LNCaP clone FGC (cell line): ENCODE measurements around the gene TMEM151A.
"Not testable (repeated sequence)": the region's sequence is repeated elsewhere in the genome, so short reads cannot be mapped to it uniquely, and the experiment has no call there.

Experiments used
- DNase-seq: peaks from one replicate; pipeline ENCODE4 v3.0.0-alpha.2; 2011; ENCODE audit warnings: low read depth
- H3K4me3 ChIP-seq: 2 replicates; pipeline ENCODE4 v1.5.1; 2011; ENCODE audit warnings: mild to moderate bottlenecking, low read depth, low read length, control low read depth
- TF ChIP-seq, protein P1 (sequence below): IDR thresholded peaks from 2 replicates; pipeline ENCODE4 v1.5.1; 2012; ENCODE audit warnings: mild to moderate bottlenecking; ENCODE audit not compliant: control insufficient read depth, insufficient read depth; ENCODE audit errors: extremely low read depth

Gene TMEM151A

DNA sequence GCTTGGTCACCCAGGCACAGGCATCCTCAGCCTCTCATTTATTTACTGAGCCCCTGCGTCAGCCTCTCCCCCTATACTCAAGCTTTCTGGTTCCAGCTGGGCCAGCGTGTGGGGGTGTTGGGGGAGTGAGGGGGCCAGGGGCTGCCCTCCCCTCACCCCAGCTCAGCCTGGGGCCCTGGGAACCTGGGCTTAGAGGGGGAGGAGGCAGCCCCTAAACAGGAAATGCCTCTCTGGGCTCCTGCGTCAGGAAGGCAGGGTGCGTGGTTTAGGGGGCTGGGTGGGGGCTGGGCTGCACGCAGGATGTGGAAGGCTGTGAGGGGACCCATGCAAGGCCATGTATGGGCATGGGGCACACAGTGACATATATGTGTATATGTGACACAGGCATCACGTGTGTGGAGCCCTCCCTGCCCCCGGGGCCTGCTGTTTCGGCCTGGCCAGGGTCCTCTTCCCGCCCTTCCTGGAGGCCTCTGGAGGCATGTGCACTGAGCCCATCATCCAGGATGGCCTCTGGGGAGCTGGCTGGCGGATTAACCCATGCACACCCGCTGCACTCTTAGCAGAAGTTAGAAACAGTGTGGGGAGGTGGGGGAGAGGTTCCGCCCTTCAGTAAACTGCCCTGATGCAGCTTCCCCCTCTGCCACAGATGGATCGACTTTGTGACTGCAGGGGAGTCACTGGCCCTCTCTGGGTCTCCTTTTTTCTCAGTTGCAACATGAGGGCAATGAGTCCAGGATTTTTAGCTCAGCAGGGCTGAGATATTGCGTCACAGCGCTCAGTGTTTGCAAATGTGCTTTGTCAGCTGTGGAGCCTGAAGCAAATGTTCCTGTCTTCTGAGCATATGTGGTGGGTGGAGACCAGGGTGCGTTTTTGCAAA lies 26.3 kb downstream of the TMEM151A start:
- DNase-seq: no peak
- H3K4me3 ChIP-seq: no peak overlapping the region
- TF ChIP-seq, protein P1, sequence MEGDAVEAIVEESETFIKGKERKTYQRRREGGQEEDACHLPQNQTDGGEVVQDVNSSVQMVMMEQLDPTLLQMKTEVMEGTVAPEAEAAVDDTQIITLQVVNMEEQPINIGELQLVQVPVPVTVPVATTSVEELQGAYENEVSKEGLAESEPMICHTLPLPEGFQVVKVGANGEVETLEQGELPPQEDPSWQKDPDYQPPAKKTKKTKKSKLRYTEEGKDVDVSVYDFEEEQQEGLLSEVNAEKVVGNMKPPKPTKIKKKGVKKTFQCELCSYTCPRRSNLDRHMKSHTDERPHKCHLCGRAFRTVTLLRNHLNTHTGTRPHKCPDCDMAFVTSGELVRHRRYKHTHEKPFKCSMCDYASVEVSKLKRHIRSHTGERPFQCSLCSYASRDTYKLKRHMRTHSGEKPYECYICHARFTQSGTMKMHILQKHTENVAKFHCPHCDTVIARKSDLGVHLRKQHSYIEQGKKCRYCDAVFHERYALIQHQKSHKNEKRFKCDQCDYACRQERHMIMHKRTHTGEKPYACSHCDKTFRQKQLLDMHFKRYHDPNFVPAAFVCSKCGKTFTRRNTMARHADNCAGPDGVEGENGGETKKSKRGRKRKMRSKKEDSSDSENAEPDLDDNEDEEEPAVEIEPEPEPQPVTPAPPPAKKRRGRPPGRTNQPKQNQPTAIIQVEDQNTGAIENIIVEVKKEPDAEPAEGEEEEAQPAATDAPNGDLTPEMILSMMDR: no peak

DNA sequence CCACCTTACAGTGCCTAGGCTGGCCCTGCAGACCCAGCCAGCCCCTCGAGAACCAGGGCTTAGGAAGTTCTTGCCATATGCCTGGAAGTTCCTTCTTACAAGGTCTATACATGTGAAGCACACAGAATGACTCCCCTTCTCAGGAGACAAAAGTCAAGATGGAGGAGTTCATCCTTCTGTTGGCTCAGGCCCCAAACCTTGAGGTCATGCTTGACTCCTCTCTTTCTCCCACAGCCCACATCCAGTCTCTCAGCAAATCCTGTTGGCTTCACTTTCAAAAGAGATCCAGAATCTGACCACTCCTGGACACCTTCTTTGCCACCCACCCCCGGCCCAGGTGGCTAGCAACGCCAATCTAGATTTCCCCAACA lies 26.9 kb downstream of the TMEM151A start:
- H3K4me3 ChIP-seq: no peak overlapping the region
- no peak for DNase-seq
- TF ChIP-seq, protein P1: no peak

DNA sequence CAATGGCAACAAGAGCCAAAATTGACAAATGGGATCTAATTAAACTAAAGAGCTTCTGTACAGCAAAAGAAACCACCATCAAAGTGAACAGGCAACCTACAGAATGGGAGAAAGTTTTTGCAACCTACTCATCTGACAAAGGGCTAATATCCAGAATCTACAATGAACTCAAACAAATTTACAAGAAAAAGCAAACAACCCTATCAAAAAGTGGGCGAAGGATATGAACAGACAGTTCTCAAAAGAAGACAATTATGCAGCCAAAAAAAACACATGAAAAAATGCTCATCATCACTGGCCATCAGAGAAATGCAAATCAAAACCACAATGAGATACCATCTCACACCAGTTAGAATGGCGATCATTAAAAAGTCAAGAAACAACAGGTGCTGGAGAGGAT lies 28.6 kb downstream of the TMEM151A start:
- not testable (repeated sequence) for DNase-seq, H3K4me3 ChIP-seq

DNA sequence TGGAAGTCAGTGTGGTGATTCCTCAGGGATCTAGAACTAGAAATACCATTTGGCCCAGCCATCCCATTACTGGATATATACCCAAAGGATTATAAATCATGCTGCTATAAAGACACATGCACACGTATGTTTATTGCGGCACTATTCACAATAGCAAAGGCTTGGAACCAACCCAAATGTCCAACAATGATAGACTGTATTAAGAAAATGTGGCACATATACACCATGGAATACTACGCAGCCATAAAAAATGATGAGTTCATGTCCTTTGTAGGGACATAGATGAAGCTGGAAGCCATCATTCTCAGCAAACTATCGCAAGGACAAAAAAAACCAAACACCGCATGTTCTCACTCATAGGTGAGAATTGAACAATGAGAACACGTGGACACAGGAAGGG lies 29.1 kb downstream of the TMEM151A start:
- not testable (repeated sequence) for H3K4me3 ChIP-seq, DNase-seq

DNA sequence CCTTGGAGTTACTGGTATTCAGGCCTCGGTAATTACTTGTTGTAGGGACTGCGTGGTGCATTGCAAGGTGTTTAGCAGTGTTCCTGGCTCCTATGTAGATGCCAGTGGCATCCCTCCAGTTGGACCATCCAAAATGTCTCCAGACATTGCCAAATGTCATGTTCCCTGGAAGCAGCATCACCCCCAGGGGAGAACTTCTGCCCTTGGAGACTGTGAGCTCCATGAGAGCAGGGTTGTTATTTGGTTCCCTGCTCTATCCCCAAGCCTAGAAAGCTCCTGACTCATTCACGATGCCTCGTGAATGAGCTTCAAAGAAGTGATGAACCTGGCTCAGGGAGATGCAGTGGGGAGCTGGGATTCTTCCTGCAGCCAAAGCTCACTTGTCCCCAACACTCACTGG lies 29.9 kb downstream of the TMEM151A start:
- H3K4me3 ChIP-seq: no peak overlapping the region
- TF ChIP-seq, protein P1: no peak
- no peak for DNase-seq

DNA sequence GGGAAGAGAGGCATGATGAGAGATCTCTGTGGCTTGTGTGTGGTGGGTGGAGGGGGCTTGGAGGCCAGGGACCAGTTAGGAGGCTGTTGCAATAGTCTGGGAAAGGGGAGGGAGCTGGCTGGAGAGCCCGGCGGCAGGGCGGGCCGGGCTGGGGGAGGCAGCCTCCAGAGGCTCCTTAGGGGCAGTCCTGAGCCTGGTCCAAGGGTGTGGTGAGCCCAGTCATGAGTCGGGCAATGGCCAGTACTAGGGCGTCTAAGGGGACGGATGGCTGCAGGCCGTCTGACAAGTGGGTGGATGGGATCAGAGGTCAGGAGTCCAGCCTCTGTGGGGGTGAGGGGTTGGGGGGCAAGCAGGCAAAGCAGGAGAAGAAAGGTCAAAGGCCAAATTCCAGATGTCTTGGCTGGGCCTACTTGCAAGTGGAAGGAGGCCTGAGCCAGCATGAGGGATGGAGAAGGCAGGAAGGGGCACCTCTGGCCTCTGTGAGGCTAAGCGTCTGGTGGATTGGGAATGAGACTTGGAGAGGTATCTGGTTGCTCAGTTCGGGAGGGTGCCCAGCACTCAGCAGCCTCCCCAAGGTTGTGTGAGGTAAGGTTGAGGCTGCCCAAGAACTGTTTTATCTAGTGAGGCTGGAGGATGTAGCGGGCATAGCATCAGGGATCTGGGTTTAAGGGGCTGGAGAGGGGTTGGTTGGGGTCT lies 31.2 kb downstream of the TMEM151A start:
- no peak for DNase-seq
- TF ChIP-seq, protein P1: no peak
- H3K4me3 ChIP-seq: no peak overlapping the region

DNA sequence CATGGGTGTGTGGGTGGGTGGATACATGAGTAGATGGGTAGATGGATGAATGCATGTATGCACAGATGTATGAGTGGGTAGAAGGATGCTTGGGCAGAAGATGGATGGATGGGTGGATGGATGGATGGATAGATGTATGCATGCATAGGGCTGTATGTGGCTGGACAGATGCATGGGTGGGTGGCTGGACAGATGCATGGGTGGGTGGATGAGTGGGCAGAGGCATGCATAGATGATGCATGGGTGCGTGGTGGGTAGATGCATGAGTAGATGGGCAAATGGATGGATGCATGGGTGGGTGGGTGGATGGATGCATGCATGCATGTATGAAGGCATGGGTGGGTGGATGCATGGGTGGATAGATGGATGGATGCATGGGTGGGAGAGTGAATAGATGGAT lies 32.0 kb downstream of the TMEM151A start:
- no peak overlapping the region for H3K4me3 ChIP-seq
- no peak for DNase-seq
- TF ChIP-seq, protein P1: no peak

DNA sequence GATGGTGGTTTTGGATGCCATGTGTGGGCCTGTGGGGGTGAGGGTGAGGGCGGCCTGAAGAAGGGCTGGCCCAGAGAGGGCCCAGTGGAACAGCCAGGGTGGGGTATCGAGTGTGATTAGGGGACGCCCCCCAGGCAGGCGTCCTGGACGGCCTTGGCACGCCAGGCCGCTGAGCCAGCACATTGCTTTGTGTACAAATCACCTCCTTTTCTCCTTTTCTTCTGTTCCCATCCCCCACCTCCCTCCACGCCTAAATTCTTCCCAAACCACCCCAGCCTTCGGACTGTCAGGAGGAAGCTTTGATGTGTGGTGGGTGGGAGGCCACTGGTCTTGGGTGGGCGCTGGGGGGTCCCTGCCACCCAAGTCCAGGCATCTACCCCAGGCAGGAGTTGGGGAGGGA lies 33.0 kb downstream of the TMEM151A start:
- H3K4me3 ChIP-seq: no peak overlapping the region
- TF ChIP-seq, protein P1: no peak
- DNase-seq: no peak
